Measurements from ENCODE around the gene MTAP.
"Not testable (repeated sequence)": the region's sequence is repeated elsewhere in the genome, so short reads cannot be mapped to it uniquely, and the experiment has no call there.

Gene MTAP

DNA sequence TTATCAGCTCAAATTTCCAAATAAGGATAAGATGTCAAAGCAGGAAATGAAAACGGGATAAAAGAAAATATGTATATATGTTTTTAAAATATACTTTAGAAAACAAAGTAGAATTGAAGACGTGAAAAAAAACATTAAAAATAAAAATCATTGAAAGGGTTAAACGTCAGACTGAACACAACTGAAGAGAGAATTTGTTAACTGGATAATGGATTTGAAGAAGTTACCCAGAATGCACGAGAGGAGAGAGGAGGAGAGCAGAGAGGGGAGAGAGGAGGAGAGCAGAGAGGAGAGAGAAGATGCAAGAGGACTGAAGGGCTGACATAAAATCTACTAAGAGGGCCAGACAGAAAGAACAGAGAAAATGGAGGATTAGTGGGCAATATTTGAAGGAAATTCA lies 103.8 kb downstream of the MTAP start:
- no peak for FAIRE-seq
- DNase-seq (ENCODE audit: insufficient read length, low spot score), result no peak

DNA sequence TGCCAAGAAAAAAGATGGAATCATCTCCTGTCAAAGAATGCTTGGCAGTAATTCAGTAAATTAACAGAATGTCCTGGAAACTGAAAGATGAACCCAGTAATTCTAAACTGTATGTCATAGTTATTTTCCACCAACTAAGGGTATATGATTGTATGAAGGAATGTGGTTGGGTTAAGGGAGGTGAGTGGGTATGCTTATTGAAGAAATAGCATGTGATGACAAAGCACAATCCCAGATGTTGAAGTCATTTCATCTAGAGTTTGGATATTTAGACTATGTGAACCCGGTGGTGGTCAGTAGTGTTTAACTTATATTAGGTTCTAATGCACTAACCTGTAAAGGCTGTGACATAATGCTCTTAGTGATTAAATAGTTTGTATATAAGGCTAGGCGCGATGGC lies 104.4 kb downstream of the MTAP start:
- FAIRE-seq, result no peak
- DNase-seq (ENCODE audit: insufficient read length, low spot score), result no peak

DNA sequence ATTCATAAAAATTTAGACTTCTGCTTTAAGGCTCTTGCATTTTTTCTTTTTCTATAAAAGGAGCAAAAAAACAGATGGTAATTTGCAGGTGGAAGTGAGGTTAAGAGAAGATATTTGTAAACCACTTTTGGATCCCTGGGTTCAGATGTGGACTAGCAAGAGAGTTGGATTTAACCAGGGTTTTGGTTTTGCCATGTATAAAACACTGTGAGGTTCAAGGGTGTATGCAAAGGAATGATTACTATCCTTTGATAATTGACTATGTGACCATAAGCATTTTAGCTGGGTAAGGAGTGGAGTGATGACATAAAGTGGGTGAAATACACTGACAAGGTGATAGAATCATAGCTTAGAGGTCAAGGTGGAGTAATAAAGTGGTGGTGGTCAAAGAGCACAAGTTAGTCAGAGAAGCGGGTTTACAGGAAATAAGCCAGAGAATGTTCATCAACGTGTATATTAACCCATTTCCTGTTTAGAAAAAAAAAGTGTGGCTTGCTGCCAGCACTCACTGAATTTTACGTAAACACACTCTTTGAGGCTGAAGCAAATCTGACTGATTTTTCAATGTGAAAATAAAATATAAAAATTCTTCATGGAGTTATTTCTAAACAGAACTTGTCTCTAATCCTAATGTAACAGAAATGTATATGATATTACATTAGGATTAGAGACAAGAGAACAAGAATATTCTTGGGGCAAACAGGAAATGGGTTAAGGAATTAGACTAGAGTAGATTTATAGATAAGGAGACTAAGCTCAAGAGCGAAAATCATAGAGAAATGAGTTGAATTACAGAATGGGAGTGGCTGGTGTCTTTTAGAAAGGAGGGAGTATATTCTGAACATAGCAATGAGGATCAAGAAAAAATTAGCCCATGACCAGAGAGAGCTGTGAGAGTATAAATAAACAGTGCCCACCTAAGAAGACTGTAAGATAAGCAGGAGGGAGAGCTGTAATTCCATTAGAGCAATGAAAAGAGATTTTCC lies 117.2 kb downstream of the MTAP start:
- DNase-seq (ENCODE audit: insufficient read length, low spot score) (peak; percentile 5), FAIRE-seq (no peak)

GRCh38 chr9:21923694-21924093 lies 121.3 kb downstream of the MTAP start:
- no peak for DNase-seq (ENCODE audit: insufficient read length, low spot score)
- no peak for FAIRE-seq

DNA sequence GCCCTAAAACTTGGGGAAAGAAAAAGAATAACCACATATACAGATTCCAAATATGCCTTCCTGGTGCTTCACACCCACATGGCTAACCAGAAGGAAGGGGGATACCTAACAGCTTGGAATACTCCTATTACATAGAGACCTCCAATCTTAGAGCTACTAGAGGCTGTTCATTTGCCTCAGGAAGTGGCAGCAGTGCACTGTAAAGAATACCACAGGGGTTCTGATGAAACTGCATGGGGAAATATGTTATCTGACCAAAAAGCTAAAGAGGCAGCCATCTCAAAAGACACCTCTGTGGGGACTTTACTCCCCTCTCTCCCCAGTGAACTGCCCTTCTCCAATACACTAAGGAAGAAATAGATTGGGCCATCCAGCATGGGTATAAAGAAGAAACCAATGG lies 125.3 kb downstream of the MTAP start:
- DNase-seq (ENCODE audit: insufficient read length, low spot score) (no peak), FAIRE-seq (no peak)

- no peak for FAIRE-seq
- no peak for DNase-seq (ENCODE audit: insufficient read length, low spot score)
These were observed 129.0 kb downstream of the MTAP start for GRCh38 chr9:21931428-21931827.

- FAIRE-seq, result no peak
- no peak for DNase-seq (ENCODE audit: insufficient read length, low spot score)
These were observed 130.8 kb downstream of the MTAP start for GRCh38 chr9:21933281-21933680.

DNA sequence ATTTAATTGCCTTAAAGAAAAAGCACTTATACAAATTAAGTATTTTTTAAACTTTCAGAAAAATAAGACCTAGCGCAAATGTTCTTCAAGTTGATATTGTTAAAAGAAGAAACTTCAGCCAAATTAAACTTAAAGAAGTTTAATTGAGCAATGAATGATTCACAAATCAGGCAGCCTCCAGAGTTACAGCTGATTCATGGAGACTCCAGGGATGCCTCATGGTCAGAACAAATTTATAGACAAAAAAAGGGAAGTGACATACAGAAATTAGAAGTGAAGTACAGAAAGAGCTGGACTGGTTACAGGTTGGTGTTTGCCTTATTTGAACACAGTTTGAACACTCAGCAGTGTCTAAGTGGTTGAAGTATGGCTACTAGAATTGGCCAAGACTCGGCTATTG lies 131.4 kb downstream of the MTAP start:
- no peak for DNase-seq (ENCODE audit: insufficient read length, low spot score)
- no peak for FAIRE-seq

DNA sequence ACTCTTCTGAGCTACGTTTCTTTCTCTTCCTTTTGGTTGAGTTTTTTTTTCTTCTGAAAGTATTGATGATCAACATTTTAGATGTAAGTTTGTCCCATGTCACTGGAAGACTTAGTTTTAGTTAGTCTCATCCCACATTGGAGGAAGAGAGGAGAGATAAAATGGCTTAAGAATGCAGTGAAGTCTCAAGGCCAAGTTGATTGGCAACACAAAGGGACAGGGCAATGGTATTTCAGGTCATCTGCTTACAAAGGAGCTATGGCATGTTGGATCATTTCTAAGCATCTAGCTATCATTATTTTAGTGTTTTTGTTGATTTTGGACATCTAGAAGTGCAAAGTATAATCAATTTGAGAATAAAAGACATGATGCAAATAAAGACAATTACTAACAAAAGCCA lies 133.2 kb downstream of the MTAP start:
- DNase-seq (ENCODE audit: insufficient read length, low spot score) (no peak), FAIRE-seq (no peak)

DNA sequence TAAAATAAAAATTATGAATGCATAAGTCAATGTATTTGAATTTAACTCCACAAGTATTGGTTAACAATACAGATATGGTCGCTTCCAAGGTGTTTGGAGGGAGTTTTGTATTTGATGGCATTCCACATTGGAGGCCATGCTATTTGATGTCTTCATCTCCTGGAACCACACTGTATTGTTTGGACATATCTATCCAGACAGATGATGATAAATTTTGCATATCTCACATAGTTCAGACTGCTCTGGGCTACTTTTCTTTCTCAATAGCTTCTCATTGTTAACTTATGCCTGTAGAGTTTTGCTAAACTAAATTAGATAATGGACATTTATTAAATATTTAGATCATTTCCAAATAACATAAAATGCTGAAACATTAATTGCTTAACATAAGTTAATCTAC lies 133.7 kb downstream of the MTAP start:
- no peak for DNase-seq (ENCODE audit: insufficient read length, low spot score)
- no peak for FAIRE-seq

DNA sequence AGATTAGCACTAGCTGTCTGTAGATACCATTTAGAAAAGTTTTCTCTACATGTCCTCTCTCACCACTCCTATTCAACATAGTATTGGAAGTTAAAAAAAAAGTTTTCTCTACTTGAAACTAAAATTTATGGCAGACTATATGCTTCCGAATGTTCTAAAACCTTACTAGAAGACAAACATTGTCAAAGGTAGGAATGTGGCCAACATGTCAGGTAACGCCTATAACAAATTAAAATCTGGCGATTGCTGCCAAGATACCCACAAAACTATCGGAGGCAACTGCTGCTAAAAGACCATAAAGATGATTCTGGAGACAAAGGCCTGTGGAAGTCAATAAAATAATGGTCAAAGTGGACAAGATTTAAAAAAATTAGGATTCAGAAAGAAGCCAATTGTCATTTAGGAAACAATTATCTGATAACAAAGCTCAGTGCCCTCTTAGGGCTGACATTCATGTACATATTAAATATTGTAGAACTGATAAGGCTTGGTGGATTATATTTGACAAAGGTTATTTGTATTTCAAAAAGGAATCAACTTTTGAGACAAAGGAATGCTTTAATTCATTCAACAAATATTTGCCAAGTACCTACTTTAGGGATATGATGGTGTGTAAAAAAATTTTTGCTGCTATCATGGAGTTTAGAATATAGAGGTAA lies 139.0 kb downstream of the MTAP start:
- no peak for FAIRE-seq
- DNase-seq (ENCODE audit: insufficient read length, low spot score), result no peak

- DNase-seq (ENCODE audit: insufficient read length, low spot score), result no peak
- FAIRE-seq, result no peak
These were observed 141.0 kb downstream of the MTAP start for GRCh38 chr9:21943464-21943863.

- FAIRE-seq (no peak), DNase-seq (ENCODE audit: insufficient read length, low spot score) (no peak)
These were observed 143.2 kb downstream of the MTAP start for GRCh38 chr9:21945606-21946005.

- DNase-seq (ENCODE audit: insufficient read length, low spot score), result no peak
- FAIRE-seq, result no peak
These were observed 156.4 kb downstream of the MTAP start for GRCh38 chr9:21958833-21959232.

GRCh38 chr9:21959268-21959667 lies 156.8 kb downstream of the MTAP start:
- DNase-seq (ENCODE audit: insufficient read length, low spot score); FAIRE-seq: not testable (repeated sequence)

GRCh38 chr9:21961569-21961968 lies 159.1 kb downstream of the MTAP start:
- DNase-seq (ENCODE audit: insufficient read length, low spot score) (no peak), FAIRE-seq (no peak)

GRCh38 chr9:21964925-21965385 lies 162.5 kb downstream of the MTAP start:
- DNase-seq (ENCODE audit: insufficient read length, low spot score) (no peak), FAIRE-seq (peak; percentile 31)

- DNase-seq (ENCODE audit: insufficient read length, low spot score) (peak; percentile 64), FAIRE-seq (no peak)
These were observed 163.0 kb downstream of the MTAP start for GRCh38 chr9:21965401-21965951.

DNA sequence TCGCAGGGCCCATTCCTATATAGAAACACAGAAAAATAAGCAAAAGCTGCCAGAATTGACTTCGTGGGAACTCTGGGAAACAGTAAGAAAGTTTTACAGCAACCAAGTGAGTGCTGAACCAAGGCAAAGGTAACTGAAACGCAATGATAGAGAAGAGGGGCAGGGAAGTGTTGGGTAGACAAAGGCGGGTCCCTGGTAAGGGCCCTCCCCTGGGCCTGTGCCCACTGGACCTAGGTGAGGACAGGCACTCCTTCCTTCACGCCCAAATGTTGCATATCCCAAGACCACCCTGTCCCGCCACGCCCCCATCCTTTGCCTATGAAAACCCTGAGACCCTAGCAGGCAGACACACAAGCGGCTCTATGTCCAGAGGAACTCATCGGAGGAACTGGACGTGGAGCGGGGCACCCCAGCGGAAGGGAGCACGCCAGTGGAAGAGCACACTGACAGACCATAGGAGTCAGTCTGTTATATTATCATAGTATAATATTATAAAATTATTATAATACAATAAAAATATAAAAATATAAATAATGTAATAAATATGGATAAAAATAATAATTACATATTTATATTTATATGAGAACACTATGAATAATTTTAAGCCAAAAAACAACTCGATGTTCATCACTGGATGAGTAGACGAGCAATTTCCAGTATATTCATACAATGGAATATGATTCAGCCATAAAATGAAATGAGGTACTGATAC lies 163.9 kb downstream of the MTAP start:
- FAIRE-seq, result no peak
- no peak for DNase-seq (ENCODE audit: insufficient read length, low spot score)

DNA sequence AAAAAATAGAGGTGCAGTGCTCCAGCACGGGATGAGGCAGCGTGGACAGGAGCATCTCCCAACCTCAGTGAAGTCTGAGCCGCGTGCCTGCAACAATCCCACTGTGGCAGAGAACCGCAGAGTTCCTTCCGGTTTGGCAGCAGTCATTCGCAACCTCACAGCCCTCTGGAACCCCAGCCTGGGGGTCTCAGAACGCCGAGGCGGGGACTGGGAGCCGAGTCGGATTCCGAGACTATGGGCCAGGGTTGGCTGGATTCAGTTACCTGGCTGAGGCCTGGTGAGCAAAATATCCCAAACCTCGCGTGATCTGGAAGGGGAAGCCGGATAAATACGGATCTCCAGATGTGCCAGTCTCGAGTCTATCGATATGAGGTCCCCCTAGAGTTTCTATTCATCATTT lies 164.7 kb downstream of the MTAP start:
- DNase-seq (ENCODE audit: insufficient read length, low spot score) (no peak), FAIRE-seq (no peak)

DNA sequence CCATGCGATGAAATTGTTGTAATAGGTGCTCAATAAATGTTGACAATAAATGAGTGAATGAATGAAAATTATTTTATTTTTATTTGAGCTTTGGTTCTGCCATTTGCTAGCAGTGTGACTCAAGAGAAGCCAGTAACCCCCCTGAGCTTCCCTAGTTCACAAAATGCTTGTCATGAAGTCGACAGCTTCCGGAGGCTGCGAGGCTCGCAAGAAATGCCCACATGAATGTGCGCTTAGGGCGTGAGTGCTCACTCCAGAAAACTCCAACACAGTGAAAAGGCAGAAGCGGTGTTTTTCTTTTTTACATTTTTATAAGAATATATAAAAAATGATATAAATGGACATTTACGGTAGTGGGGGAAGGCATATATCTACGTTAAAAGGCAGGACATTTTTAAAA lies 165.3 kb downstream of the MTAP start:
- DNase-seq (ENCODE audit: insufficient read length, low spot score), result no peak
- no peak for FAIRE-seq
